ENCODE data around the gene CHTF8.

GRCh38 chr16:69094501-69094900 lies 37.9 kb downstream of the CHTF8 start:
- TF ChIP-seq POLR2A (IDR thresholded peaks at IDR 0.05) (no peak), CTCF (IDR thresholded peaks at IDR 0.05) (no peak)

Measured in upper lobe of left lung (tissue), 4 donors.